Ovary (tissue), 9 donors: ENCODE data around the gene LRIG1. TPM values are rescaled to one million over a fixed set of nuclear protein-coding genes. Genes with fewer than 3 reads are reported as not detected.

Source experiments
- DNase-seq, 5 donors: peaks; one replicate each; pipeline ENCODE4 v3.0.0-alpha.2; 2019 to 2020
- H3K27ac ChIP-seq, 2 donors: fragments of 200-600 bp; one replicate each; pipeline versions ENCODE4 v1.5.1 to v1.8.0; 2019 to 2022
- H3K27me3 ChIP-seq: fragments of 200-600 bp; one replicate; pipeline ENCODE4 v1.8.0; 2022
- H3K36me3 ChIP-seq: fragments of 200-600 bp; sonication (generic); one replicate; pipeline ENCODE4 v1.5.1; 2019
- H3K4me1 ChIP-seq: one replicate; pipeline ENCODE4 v1.8.1; 2013; ENCODE audit warnings: mild to moderate bottlenecking, moderate library complexity; ENCODE audit not compliant: insufficient read depth
- H3K4me3 ChIP-seq: fragments of 200-600 bp; sonication (generic); one replicate; pipeline ENCODE4 v1.5.1; 2017
- H3K9me3 ChIP-seq, 2 donors: fragments of 200-600 bp in 1 of 2; sonication (generic) in 1 of 2; one replicate each; pipeline versions ENCODE4 v1.5.1 to v1.8.1; 2013 to 2019; ENCODE audit warnings: mild to moderate bottlenecking in 1 of 2, moderate library complexity in 1 of 2
- CTCF ChIP-seq, 3 donors: fragments of 450-650 bp in 2 of 3; fragments of 200-600 bp in 1 of 3; IDR thresholded peaks; one replicate each; pipeline versions ENCODE4 v1.5.1 to v1.8.0; 2016 to 2022; ENCODE audit warnings: antibody characterized with exemption in 3 of 3, mild to moderate bottlenecking in 1 of 3
- EP300 ChIP-seq: sonication (generic); formaldehyde crosslinking; IDR thresholded peaks from one replicate; pipeline ENCODE4 v1.6.1; 2017; ENCODE audit warnings: antibody characterized with exemption
- POLR2A ChIP-seq: fragments of 450-650 bp; IDR thresholded peaks from one replicate; pipeline ENCODE4 v1.6.1; 2017; ENCODE audit warnings: antibody characterized with exemption, mild to moderate bottlenecking, moderate library complexity
- WGBS, 3 donors: extraction: QIAGEN DNeasy Blood & Tissue Kit in 1 of 3; methylation state at CpG; one replicate each; pipeline versions ENCODE4 v1.1.5 to v1.1.7; 2013 to 2017; 5-methylcytosine and 5-hydroxymethylcytosine counted together
- intact Hi-C, 4 donors: fragments of 100-400 bp; cut with DNase I; formaldehyde crosslinking; loops; one replicate each; pipeline versions ENCODE4 v1.11.0 to v1.15.1; 2022 to 2023
- polyA plus RNA-seq, 2 donors: library from polyadenylated mRNA; stranded (reverse); fragments of 200-250 nt in 1 of 2; fragments of 350-450 nt in 1 of 2; fragmentation: Illumina TruSeq in 1 of 2; extraction: RNeasy Lipid Tissue Mini Kit (QIAGEN cat#74804) in 1 of 2; gene quantifications; one replicate each; pipeline ENCODE4 v1.2.3, GENCODE V29; 2013 to 2014
- total RNA-seq, 7 donors: library from RNA; depleted of rRNA in 2 of 7; stranded (reverse); fragments of >200 nt in 2 of 7; fragmentation: NEBNext Ultra II Directional in 3 of 7; extraction: Animal tissue kit (Norgen Biotek cat#: 25700) in 3 of 7; gene quantifications; one replicate each; pipeline versions ENCODE4 v1.1.0 to v1.2.4, GENCODE V29; 2016 to 2023
- donor health status: DM: no; HTN: no; CAD: no; lungs with moderate emphysema.
- donor health status: DM: no; HTN: no; CAD: no.
- donor health status: Bipolar disorder and iron deficiency.
- donor health status: DM: yes; HTN: yes; CAD: no.
- donor health status: DM: no; HTN: no; CAD: no.
- donor health status: DM: yes; HTN: yes; CAD: no.

LRIG1 gene
- total and polyA plus RNA-seq, 9 donors = 29.1 to 64.8 (median 42.6) TPM

- no peaks in the 10 kb centered on the region for H3K27me3 ChIP-seq
- H3K9me3 ChIP-seq = no peaks in the 10 kb centered on the region
- no peaks in the 10 kb centered on the region for H3K36me3 ChIP-seq
- no peak overlapping the region for H3K4me3 ChIP-seq
- H3K4me1 ChIP-seq = peaks cover 4% of the 10 kb centered on the region
- 67 to 75% (median 70%) methylated on average over 3 of the region's 3 CpGs for WGBS, 3 donors
- no peak overlapping the region for H3K27ac ChIP-seq
- intact Hi-C loops = no loop called here
- no peak for DNase-seq
- TF ChIP-seq EP300 (no peak), CTCF (IDR thresholded peaks at IDR 0.05) (no peak), POLR2A (no peak)
Observed at GRCh38 chr3:66464512-66464894, 36.3 kb downstream of the LRIG1 start.

- no peak for DNase-seq
- Histone ChIP-seq H3K36me3 (no peaks in the 10 kb centered on the region), H3K27ac (no peak overlapping the region), H3K9me3 (no peaks in the 10 kb centered on the region), H3K4me1 (peaks cover 4% of the 10 kb centered on the region), H3K27me3 (no peaks in the 10 kb centered on the region), H3K4me3 (no peak overlapping the region)
- WGBS, 3 donors = 82 to 84% (median 82%) methylated on average over 9 of the region's 9 CpGs
- TF ChIP-seq CTCF (IDR thresholded peaks at IDR 0.05) = no peak
- TF ChIP-seq EP300 = no peak
- no peak for TF ChIP-seq POLR2A
- intact Hi-C loops = no loop called here
Observed at GRCh38 chr3:66463730-66464511, 36.9 kb downstream of the LRIG1 start.

GRCh38 chr3:66463054-66463631 is 37.7 kb downstream of the LRIG1 start:
- Histone ChIP-seq H3K27ac (no peak overlapping the region), H3K4me3 (no peak overlapping the region), H3K36me3 (no peaks in the 10 kb centered on the region), H3K27me3 (no peaks in the 10 kb centered on the region), H3K4me1 (peaks cover under 1% of the 10 kb centered on the region), H3K9me3 (no peaks in the 10 kb centered on the region)
- TF ChIP-seq CTCF (IDR thresholded peaks at IDR 0.05) = no peak
- no peak for TF ChIP-seq EP300
- no peak for TF ChIP-seq POLR2A
- no peak for DNase-seq
- 85 to 89% (median 86%) methylated on average over 7 of the region's 7 CpGs for WGBS, 3 donors
- intact Hi-C loops = no loop called here

GRCh38 chr3:66457252-66457651 is 43.6 kb downstream of the LRIG1 start:
- Histone ChIP-seq H3K36me3 (no peaks in the 10 kb centered on the region), H3K27me3 (no peaks in the 10 kb centered on the region), H3K4me3 (no peak overlapping the region), H3K9me3 (no peaks in the 10 kb centered on the region), H3K4me1 (peaks cover 7% of the 10 kb centered on the region), H3K27ac (no peak overlapping the region)
- 79 to 82% (median 81%) methylated on average over 4 of the region's 4 CpGs for WGBS, 3 donors
- intact Hi-C loops = no loop called here
- DNase-seq = no peak
- no peak for TF ChIP-seq CTCF (IDR thresholded peaks at IDR 0.05)
- TF ChIP-seq EP300 = no peak
- TF ChIP-seq POLR2A = no peak
